Measurements from ENCODE around the gene LSP1.

LSP1 gene

GRCh38 chr11:1927848-1928469, 75.1 kb downstream of the LSP1 start:
- no peak for DNase-seq (ENCODE audit: low spot score)

GRCh38 chr11:1928470-1928890, 75.6 kb downstream of the LSP1 start:
- DNase-seq (ENCODE audit: low spot score): no peak

- no peak for DNase-seq (ENCODE audit: low spot score)
These were observed 76.1 kb downstream of the LSP1 start for GRCh38 chr11:1928891-1929541.

GRCh38 chr11:1929621-1930461, 77.0 kb downstream of the LSP1 start:
- DNase-seq (ENCODE audit: low spot score): no peak

- DNase-seq (ENCODE audit: low spot score): no peak
These were observed 77.6 kb downstream of the LSP1 start for GRCh38 chr11:1930462-1930830.

- DNase-seq (ENCODE audit: low spot score): no peak
These were observed 78.6 kb downstream of the LSP1 start for GRCh38 chr11:1931341-1932104.

GRCh38 chr11:1932105-1932480, 79.2 kb downstream of the LSP1 start:
- no peak for DNase-seq (ENCODE audit: low spot score)

GRCh38 chr11:1932681-1933080, 79.8 kb downstream of the LSP1 start:
- no peak for DNase-seq (ENCODE audit: low spot score)

- no peak for DNase-seq (ENCODE audit: low spot score)
These were observed 80.8 kb downstream of the LSP1 start for GRCh38 chr11:1933416-1934334.

- no peak for DNase-seq (ENCODE audit: low spot score)
These were observed 81.7 kb downstream of the LSP1 start for GRCh38 chr11:1934335-1935155.

- DNase-seq (ENCODE audit: low spot score): no peak
These were observed 82.5 kb downstream of the LSP1 start for GRCh38 chr11:1935156-1936071.

- DNase-seq (ENCODE audit: low spot score): no peak
These were observed 83.3 kb downstream of the LSP1 start for GRCh38 chr11:1936072-1936780.

GRCh38 chr11:1936781-1937615, 84.1 kb downstream of the LSP1 start:
- DNase-seq (ENCODE audit: low spot score): no peak

- DNase-seq (ENCODE audit: low spot score): no peak
These were observed 84.9 kb downstream of the LSP1 start for GRCh38 chr11:1937616-1938342.

GRCh38 chr11:1938343-1939005, 85.6 kb downstream of the LSP1 start:
- DNase-seq (ENCODE audit: low spot score): no peak

GRCh38 chr11:1939006-1939625, 86.2 kb downstream of the LSP1 start:
- no peak for DNase-seq (ENCODE audit: low spot score)
